Keratinocyte (primary cell): ENCODE data around the gene NVL. TPM values are rescaled to one million over a fixed set of nuclear protein-coding genes. Genes with fewer than 3 reads are reported as not detected.

Experiments
- DNase-seq: peaks from one replicate; pipeline ENCODE4 v3.0.0-alpha.2; 2011; ENCODE audit warnings: low read depth, missing footprints, low spot score
- FAIRE-seq: peaks from 2 replicates; lab custom pipeline; 2011; peaks lifted over from hg19 to GRCh38; lab: Jason Lieb, UNC
- H2AFZ ChIP-seq: 2 replicates; pipeline ENCODE4 v1.6.0; 2012; ENCODE audit warnings: low read length, control low read depth, inconsistent platforms; ENCODE audit not compliant: control insufficient read depth
- H3K27ac ChIP-seq: 2 replicates; pipeline ENCODE4 v1.5.1; 2011; ENCODE audit warnings: low read length; ENCODE audit not compliant: control insufficient read depth, insufficient read depth
- H3K27me3 ChIP-seq: 3 replicates; pipeline ENCODE4 v1.6.0; 2011; ENCODE audit warnings: low read length; ENCODE audit not compliant: control insufficient read depth, insufficient read depth; ENCODE audit errors: extremely low read depth
- H3K36me3 ChIP-seq, 2 experiments: 2 replicates in 1 of 2; 3 replicates in 1 of 2; pipeline ENCODE4 v1.5.1; 2011; ENCODE audit warnings: low read length in 2 of 2, mild to moderate bottlenecking in 1 of 2; ENCODE audit not compliant: control insufficient read depth in 2 of 2, insufficient read depth in 2 of 2; ENCODE audit errors: extremely low read depth in 1 of 2
- H3K4me1 ChIP-seq: 3 replicates; pipeline ENCODE4 v1.5.1; 2011; ENCODE audit warnings: low read length; ENCODE audit not compliant: control insufficient read depth, insufficient read depth; ENCODE audit errors: extremely low read depth
- H3K4me2 ChIP-seq: 3 replicates; pipeline ENCODE4 v1.6.0; 2011; ENCODE audit warnings: low read depth, low read length; ENCODE audit not compliant: control insufficient read depth, insufficient read depth; ENCODE audit errors: extremely low read depth
- H3K4me3 ChIP-seq, 3 experiments: fragments of 200-600 bp in 1 of 3; sonication (generic) in 1 of 3; 2 replicates in 2 of 3; 3 replicates in 1 of 3; pipeline ENCODE4 v1.5.1; 2011 to 2016; ENCODE audit warnings: low read length in 3 of 3, mild to moderate bottlenecking in 3 of 3, control low read depth in 2 of 3, inconsistent platforms in 1 of 3, low read depth in 1 of 3, mixed read lengths in 1 of 3, mixed run types in 1 of 3, moderate library complexity in 1 of 3; ENCODE audit not compliant: control insufficient read depth in 2 of 3, insufficient read depth in 2 of 3; ENCODE audit errors: extremely low read depth in 1 of 3
- H3K79me2 ChIP-seq: 2 replicates; pipeline ENCODE4 v1.6.0; 2012; ENCODE audit warnings: low read length; ENCODE audit not compliant: control insufficient read depth, insufficient read depth
- H3K9ac ChIP-seq: 3 replicates; pipeline ENCODE4 v1.6.0; 2011; ENCODE audit warnings: low read length; ENCODE audit not compliant: control insufficient read depth, insufficient read depth; ENCODE audit errors: extremely low read depth
- H3K9me1 ChIP-seq: 3 replicates; pipeline ENCODE4 v1.6.0; 2011; ENCODE audit warnings: low read length; ENCODE audit not compliant: control insufficient read depth, insufficient read depth; ENCODE audit errors: extremely low read depth
- H3K9me3 ChIP-seq: 2 replicates; pipeline ENCODE4 v1.5.1; 2012; ENCODE audit warnings: low read depth, low read length; ENCODE audit not compliant: control insufficient read depth
- H4K20me1 ChIP-seq: 3 replicates; pipeline ENCODE4 v1.6.0; 2011; ENCODE audit warnings: low read length; ENCODE audit not compliant: control insufficient read depth, insufficient read depth; ENCODE audit errors: extremely low read depth
- EZH2 ChIP-seq: IDR thresholded peaks from one replicate; pipeline ENCODE4 v1.6.1; 2012; ENCODE audit warnings: inconsistent platforms, mild to moderate bottlenecking, low read length, moderate library complexity
- dilution Hi-C: fragments of 300-500 bp; cut with MboI; formaldehyde crosslinking; loops from one replicate; pipeline ENCODE4 v1.7.0; 2020; ENCODE audit warnings: low sequenced_read_pairs; ENCODE audit not compliant: extremely low pct_ligation_motif_present
- polyA plus RNA-seq, 5 experiments: library from polyadenylated mRNA; depleted of rRNA in 3 of 5; stranded (reverse) in 3 of 5; stranded (forward) in 1 of 5; unstranded in 1 of 5; fragments of >200 nt; gene quantifications; 1 replicate in 1 of 5; 2 replicates in 3 of 5; 3 replicates in 1 of 5; pipeline versions ENCODE4 v1.2.1 to v1.2.3, GENCODE V29; 2011 to 2012; ENCODE audit warnings: missing spikeins in 2 of 5, low read depth in 1 of 5, low replicate concordance in 1 of 5
- TF ChIP-seq, protein P1 (sequence below), 3 experiments: IDR thresholded peaks in 1 of 3; conservative IDR thresholded peaks in 1 of 3; optimal IDR thresholded peaks in 1 of 3; 2 replicates in 2 of 3; 3 replicates in 1 of 3; pipeline versions ENCODE3 to v1.5.1; 2011; ENCODE audit warnings: low read length in 3 of 3, mild to moderate bottlenecking in 3 of 3, moderate library complexity in 2 of 3, control low read depth in 1 of 3, inconsistent platforms in 1 of 3; ENCODE audit not compliant: insufficient read depth in 2 of 3; ENCODE audit errors: extremely low read depth in 1 of 3

The NVL gene
- polyA plus RNA-seq, 1 donor (not counting 4 experiments of a cell fraction or from before 2014, with no cell fraction given) = 24.9 TPM

DNA sequence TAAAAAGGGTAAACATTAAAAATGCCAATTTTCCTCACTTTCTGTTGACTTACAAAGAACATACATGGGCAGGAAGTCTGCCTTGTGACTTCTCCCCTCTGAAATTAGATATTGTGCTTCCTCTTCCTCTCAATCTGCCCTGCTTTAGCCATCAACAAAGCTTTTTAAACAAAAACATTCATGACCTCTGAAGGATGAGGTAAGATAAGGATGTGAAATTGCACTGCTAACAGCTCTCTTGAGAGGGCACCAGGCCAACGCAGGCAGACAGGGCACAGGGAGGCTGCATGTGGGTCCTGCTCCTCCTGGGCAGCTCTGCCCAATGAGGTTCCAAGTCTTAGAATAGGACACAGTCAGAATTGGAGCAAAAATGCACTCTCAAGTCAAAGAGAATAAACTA is 84.8 kb downstream of the NVL start:
- Histone ChIP-seq H3K36me3 (peaks cover 0 to 11% of the 10 kb centered on the region in 2 experiments), H3K79me2 (no peaks in the 10 kb centered on the region), H2AFZ (no peak overlapping the region), H4K20me1 (no peaks in the 10 kb centered on the region), H3K9me1 (no peaks in the 10 kb centered on the region), H3K27me3 (no peaks in the 10 kb centered on the region), H3K27ac (no peak overlapping the region), H3K4me2 (no peak overlapping the region), H3K4me3 (no peak overlapping the region), H3K4me1 (no peaks in the 10 kb centered on the region), H3K9me3 (no peaks in the 10 kb centered on the region), H3K9ac (no peak overlapping the region)
- dilution Hi-C loops = no loop called here
- TF ChIP-seq, protein P1, sequence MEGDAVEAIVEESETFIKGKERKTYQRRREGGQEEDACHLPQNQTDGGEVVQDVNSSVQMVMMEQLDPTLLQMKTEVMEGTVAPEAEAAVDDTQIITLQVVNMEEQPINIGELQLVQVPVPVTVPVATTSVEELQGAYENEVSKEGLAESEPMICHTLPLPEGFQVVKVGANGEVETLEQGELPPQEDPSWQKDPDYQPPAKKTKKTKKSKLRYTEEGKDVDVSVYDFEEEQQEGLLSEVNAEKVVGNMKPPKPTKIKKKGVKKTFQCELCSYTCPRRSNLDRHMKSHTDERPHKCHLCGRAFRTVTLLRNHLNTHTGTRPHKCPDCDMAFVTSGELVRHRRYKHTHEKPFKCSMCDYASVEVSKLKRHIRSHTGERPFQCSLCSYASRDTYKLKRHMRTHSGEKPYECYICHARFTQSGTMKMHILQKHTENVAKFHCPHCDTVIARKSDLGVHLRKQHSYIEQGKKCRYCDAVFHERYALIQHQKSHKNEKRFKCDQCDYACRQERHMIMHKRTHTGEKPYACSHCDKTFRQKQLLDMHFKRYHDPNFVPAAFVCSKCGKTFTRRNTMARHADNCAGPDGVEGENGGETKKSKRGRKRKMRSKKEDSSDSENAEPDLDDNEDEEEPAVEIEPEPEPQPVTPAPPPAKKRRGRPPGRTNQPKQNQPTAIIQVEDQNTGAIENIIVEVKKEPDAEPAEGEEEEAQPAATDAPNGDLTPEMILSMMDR (optimal IDR thresholded peaks at IDR 0.05 in 1 of 3, IDR thresholded peaks at IDR 0.05 in 1 of 3, conservative IDR thresholded peaks at IDR 0.05 in 1 of 3; ENCODE audit: extremely low read depth in 1 of 3, insufficient read depth in 2 of 3, low read length in 3 of 3) = no peak
- TF ChIP-seq EZH2 = no peak
- FAIRE-seq (no peak), DNase-seq (no peak)

DNA sequence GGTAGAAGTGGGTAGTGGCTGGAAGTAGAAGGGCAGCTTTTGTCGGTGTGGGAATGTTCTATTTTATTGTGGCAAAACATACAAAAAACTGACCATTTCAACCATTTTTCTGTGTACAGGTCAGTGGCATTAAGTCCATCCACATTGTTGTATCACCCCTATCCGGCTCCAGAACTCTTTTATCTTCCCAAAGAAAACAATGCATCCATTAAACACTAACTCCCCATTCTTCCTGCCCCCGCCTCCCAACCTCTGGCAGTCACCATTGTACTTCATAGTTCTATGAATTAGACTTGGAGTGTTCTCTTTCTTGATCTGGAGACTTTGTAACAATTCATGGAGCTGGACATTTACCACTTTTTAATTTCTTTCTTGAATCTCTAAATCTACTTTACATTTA is 91.2 kb downstream of the NVL start:
- no peaks in the 10 kb centered on the region for H3K27me3 ChIP-seq
- dilution Hi-C loops = no loop called here
- H3K4me2 ChIP-seq = no peak overlapping the region
- FAIRE-seq (no peak), DNase-seq (no peak)
- TF ChIP-seq, protein P1 (optimal IDR thresholded peaks at IDR 0.05 in 1 of 3, IDR thresholded peaks at IDR 0.05 in 1 of 3, conservative IDR thresholded peaks at IDR 0.05 in 1 of 3; ENCODE audit: extremely low read depth in 1 of 3, insufficient read depth in 2 of 3, low read length in 3 of 3) = no peak
- TF ChIP-seq EZH2 = no peak
- H3K36me3 ChIP-seq = peaks cover 4 to 6% of the 10 kb centered on the region in 2 experiments
- H3K27ac ChIP-seq = no peak overlapping the region
- H3K9me1 ChIP-seq = no peaks in the 10 kb centered on the region
- no peak overlapping the region for H3K4me3 ChIP-seq
- H3K79me2 ChIP-seq = no peaks in the 10 kb centered on the region
- H4K20me1 ChIP-seq = no peaks in the 10 kb centered on the region
- no peaks in the 10 kb centered on the region for H3K9me3 ChIP-seq
- H3K9ac ChIP-seq = no peak overlapping the region
- no peak overlapping the region for H2AFZ ChIP-seq
- H3K4me1 ChIP-seq = no peaks in the 10 kb centered on the region
